GM21825 (cell line): ENCODE measurements around the gene BBIP1.

Experiments used
- ATAC-seq: cut with Tn5 transposase; IDR thresholded peaks from one replicate; pipeline ENCODE4 v1.9.1; 2021; ENCODE audit warnings: mild to moderate bottlenecking, moderate library complexity; ENCODE audit not compliant: unreplicated experiment

The BBIP1 gene, protein sequence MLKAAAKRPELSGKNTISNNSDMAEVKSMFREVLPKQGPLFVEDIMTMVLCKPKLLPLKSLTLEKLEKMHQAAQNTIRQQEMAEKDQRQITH

GRCh38 chr10:110918643-110919348, at the start of gene BBIP1:
BBIP1 (minus strand) TSS chr10:110919180; CDS start chr10:110918157, 1,023 bp downstream.
- peak; percentile 83 for ATAC-seq

DNA sequence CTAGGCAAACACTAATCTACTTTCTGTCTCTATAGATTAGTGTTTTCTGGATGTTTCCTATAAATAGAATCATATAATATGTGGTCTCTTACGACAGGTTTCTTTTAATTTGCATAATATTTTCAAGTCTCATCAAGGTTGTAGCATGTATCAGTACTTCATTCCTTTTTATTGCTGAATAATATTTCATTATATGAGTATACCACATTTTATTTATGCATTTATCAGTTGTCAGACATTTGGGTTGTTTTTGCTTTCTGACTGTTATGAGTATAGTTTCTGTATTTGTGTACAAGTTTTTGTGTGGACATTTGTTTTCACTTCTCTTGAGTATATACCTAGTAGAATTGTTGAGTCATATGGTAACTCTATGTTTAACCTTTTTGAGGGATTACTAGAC, 48.7 kb upstream of the BBIP1 start:
- no peak for ATAC-seq

DNA sequence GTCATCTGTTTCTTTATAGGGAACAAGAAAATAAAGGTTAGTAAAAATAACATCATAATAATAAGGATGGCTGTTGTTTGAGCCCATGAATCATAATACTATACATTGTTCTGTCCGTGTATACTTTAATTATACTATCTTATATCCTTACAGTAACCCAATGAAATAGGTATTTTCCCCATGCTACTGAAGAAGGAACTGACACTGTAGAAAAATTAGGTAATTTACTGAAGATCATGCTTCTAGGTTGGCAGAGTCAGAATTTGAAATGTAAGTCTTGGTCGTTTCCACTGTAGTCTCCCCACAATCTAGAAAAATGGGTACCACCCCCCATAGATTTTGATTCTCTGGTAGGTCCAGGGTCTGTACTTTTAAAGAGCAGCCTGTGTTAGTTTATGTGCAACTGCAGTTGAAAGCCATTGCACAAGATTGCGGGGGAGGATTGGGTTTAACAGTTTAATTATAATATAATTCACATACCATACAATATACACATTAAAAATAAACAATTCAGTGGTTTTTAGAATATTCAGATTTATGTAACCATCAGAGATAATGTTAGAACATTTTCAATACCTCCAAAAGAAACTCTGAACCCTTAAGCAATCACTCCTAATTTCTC, 48.1 kb upstream of the BBIP1 start:
- ATAC-seq, result no peak

DNA sequence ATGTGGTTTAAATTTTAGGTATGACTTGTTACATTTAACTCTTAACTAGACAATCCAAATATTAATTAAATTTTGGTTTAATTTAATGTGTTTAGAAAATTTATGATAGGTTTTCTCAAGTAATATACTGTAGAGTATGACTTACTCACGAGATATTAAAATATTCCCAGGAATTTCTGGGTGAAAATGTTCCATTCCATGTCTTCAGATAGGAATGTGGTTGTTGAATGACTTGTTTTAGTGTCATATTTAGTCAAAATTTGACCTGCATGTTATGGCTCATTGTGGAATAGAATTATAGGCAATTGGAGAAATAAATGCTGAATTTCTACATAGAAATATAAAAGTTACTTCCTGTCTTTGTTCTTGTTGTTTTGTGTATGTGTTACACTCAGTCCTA, 47.2 kb upstream of the BBIP1 start:
- no peak for ATAC-seq

GRCh38 chr10:110965216-110965615, 46.2 kb upstream of the BBIP1 start:
- no peak for ATAC-seq

GRCh38 chr10:110964681-110965080, 45.7 kb upstream of the BBIP1 start:
- ATAC-seq, result no peak

DNA sequence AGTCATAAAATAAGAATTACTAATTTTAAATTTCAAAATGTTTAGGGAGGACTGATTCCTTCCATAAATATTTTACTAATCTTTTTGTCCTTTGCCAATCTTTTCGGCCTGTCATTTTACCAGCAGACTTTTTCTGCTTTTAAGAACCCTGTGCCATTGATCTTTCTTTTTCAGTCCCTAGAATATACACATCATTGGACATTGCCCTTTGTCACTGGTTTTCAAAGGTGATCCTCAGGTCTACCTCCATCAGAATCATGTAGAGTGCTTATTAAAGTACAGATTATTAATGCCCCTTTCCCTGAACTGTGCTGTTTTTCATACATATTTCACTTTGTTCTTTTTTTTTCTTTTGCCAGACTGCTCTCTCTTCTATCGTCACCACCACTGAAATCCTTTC, 44.2 kb upstream of the BBIP1 start:
- ATAC-seq, result no peak

DNA sequence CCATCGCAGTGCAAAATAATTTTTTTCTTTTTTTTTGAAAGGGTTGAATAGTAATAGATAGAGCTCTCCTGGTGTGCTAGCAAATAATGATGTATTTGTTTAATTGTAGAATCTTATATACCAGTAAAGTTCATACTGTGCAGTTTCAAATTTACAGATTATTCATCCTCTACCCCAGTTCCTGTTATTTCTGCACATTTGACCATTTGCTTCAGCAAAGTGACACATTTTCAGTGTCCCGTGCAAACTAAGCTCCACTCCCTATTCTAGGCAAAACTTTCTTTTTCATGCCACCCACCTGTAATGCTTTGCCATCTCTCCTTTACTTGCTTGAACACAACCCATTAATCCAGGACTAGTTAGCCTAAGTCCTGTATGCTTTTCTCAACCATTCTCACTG, 43.5 kb upstream of the BBIP1 start:
- ATAC-seq, result no peak

GRCh38 chr10:110960333-110960712, 41.3 kb upstream of the BBIP1 start:
- ATAC-seq, result no peak

GRCh38 chr10:110959379-110960332, 40.7 kb upstream of the BBIP1 start:
- ATAC-seq, result no peak

- no peak for ATAC-seq
Observed at GRCh38 chr10:110957606-110958005, 38.6 kb upstream of the BBIP1 start.

- no peak for ATAC-seq
Observed at GRCh38 chr10:110951381-110951780, 32.4 kb upstream of the BBIP1 start.

DNA sequence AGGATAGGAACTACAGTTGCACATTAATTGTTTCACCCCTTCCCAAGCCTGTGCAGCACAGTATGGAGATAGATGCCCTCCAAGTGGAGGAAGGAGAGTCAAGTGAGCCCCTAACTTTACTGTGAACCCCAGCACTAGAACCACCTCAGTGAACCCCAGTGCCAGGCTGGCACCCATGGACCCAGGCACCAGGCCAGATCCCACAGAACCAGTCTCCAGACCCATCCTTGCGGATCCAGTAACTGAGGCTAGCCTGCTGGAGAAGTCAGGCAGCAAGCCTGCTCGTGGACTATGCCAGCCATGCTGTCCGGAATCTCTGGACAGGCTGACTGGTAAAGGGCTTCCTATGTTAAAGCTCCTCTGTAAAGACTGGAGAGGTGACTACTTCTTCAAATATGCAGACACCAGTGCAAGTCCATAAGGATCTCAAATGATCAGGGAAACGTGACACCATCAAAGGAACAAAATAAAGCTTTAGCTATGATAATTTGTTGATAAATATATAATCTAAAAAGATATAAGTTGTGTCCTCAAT, 28.1 kb upstream of the BBIP1 start:
- ATAC-seq, result no peak

DNA sequence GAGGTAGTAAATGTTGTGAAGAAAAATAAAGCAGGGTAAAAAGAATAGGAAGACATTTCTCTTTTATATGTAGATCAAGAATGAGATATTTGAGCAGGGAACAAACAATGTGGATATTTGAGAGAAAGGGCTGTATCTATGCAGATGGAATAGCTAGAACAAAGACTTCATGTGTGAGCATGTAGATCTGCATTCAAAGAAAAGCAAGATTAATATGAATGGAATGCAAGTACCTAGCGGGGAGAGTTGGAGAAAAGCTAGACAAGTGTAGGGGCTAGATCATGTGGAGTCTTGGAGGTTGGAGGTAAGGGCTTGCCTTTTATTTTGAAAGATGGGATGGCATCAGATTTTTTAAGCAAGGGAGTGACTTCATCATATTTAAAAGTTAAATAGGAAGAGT, 27.5 kb upstream of the BBIP1 start:
- ATAC-seq, result no peak

GRCh38 chr10:110944792-110945396, 25.9 kb upstream of the BBIP1 start:
- no peak for ATAC-seq

GRCh38 chr10:110939419-110939818, 20.4 kb upstream of the BBIP1 start:
- ATAC-seq, result no peak

DNA sequence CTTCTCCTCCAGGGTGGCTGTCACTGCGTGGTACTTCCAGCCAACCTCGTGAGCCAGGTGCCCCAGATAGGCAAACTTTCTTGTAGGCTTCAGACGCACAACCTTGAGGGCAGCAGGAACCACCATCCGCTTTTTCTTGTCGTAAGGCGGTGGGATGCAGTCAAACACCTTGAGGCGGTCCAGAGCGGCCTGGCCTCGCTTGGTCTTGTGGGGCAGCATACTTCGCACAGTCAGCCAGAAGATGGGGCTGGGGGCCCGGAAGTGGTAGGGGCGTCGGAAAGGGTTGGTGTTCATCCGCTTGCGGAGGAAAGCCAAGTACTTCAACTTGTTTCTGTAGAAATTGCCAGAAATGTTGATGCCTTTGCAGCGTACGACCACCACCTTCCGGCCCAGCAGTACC, 17.8 kb upstream of the BBIP1 start:
- no peak for ATAC-seq

DNA sequence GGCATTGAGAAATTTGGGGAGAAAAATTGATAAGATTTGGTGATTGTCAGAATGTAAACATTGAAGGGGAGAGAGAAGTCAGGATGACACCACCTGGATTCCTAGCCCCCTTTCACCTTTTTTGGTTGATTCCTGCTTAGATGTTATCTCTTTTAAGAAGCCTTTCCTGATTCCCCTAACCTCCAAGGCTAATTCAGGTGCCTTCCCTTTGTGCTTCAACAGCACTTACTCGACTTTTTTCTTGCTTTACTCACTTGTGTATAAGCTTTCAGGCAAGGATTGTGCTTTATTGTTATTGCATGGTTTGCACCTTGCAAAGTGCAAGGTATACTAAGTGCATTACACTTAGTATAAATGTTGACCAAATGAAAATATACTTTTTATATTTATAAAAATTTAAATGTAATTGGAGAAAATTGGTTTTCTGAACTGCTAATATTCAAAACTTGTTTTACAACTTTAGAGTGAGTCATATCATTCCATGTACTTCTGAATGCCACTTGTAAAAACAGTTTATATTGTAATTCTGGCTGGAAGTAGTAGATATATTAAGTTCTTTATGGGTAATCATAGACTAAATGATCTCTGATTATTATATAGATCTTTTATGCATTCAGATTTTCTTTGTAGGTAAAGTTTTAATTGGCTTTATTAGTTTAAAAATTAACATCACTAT, 13.7 kb upstream of the BBIP1 start:
- ATAC-seq, result no peak

GRCh38 chr10:110931769-110932381, 12.9 kb upstream of the BBIP1 start:
- ATAC-seq, result no peak

DNA sequence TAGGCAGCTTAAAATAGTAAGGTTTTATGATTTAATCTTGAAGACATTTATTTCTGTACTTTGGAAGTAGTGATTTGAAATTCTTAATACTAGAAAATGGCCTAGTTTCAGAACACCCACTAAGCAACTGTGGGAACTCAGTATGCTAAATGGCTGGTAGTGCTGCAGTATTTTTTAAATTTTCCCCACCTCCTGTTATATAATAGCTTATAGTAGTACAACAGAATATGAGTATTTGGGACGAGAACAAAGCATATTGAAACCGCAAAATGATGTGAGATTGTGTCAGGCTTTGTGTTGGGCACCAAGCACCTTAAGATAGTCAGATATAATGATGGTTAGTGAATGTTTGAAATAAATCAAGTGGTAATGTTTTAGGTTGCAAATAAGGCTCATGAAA, 8.5 kb upstream of the BBIP1 start:
- no peak for ATAC-seq
